Measurements from ENCODE around the gene STRBP. TPM values are rescaled to one million over a fixed set of nuclear protein-coding genes. Genes with fewer than 3 reads are reported as not detected.
A peak's percentile ranks its signal among the peaks of the same experiment; 100 is the strongest.
"Not testable (repeated sequence)": the region's sequence is repeated elsewhere in the genome, so short reads cannot be mapped to it uniquely, and the experiment has no call there.

STRBP gene
- total RNA-seq, 2 donors from 2014 or later: 11.1 to 15.4 TPM

GRCh38 chr9:123278361-123278760 is 10.0 kb upstream of the STRBP start:
- H3K9me3 ChIP-seq (ENCODE audit: control insufficient read depth, low read length, poor library complexity, severe bottlenecking): no peaks in the 10 kb centered on the region
- Mint-ChIP-seq H3K36me3 (ENCODE audit: low read depth) (peaks cover 2% of the 10 kb centered on the region), H3K27ac (no peak overlapping the region), H3K4me1 (no peaks in the 10 kb centered on the region), H3K27me3 (peaks cover 12% of the 10 kb centered on the region), H3K4me3 (no peak overlapping the region)
- no peak for ATAC-seq
- no peak for DNase-seq

DNA sequence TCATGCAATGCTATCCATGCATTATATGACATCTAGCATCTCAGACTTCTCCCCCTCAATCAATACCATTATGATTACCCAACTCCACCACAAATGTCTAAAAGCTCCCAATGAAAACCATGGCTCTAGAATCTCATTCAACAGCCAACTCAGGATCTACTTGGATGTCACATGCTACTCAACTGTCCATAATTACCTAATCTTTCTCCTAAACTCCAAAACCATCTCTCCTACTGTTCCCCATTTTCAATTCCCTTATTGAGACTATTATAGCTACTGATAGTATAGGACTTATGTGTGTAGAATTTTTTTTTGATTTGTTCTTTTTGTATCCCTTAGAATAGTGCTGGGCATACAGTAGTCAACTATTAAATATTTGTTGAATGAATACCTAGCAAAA is 8.2 kb upstream of the STRBP start:
- Mint-ChIP-seq H3K27ac (no peak overlapping the region), H3K27me3 (peaks cover 12% of the 10 kb centered on the region), H3K36me3 (ENCODE audit: low read depth) (peaks cover 2% of the 10 kb centered on the region), H3K4me3 (no peak overlapping the region), H3K4me1 (no peaks in the 10 kb centered on the region)
- DNase-seq (no peak), ATAC-seq (no peak)
- no peaks in the 10 kb centered on the region for H3K9me3 ChIP-seq (ENCODE audit: control insufficient read depth, low read length, poor library complexity, severe bottlenecking)

- not testable (repeated sequence) for DNase-seq; H3K4me3 Mint-ChIP-seq; H3K27ac Mint-ChIP-seq; H3K36me3 Mint-ChIP-seq (ENCODE audit: low read depth); H3K27me3 Mint-ChIP-seq; H3K9me3 ChIP-seq (ENCODE audit: control insufficient read depth, low read length, poor library complexity, severe bottlenecking); ATAC-seq
- H3K4me1 Mint-ChIP-seq: peaks cover 18% of the 10 kb centered on the region
Observed at GRCh38 chr9:123271133-123271532, 2.7 kb upstream of the STRBP start.

DNA sequence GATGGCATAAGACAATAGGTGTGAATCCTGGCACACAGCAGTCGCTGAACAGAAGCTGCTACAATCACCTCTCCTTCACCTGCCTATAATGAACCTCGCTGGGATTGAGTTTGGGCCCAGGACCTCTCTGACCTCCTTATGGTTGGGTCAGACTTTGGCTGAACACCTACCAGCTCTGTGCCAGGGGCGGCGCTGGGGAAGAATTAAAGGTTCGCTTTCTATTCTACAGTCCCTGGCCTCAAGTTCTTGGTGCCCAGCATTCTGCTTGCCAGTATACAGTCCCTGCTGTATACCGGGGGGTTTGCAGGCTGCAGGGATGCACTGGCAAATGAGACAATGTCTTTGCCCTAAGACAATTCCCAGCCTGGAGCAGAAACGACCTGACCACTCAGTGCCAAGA is 895 bp upstream of the STRBP start:
- peaks cover 28% of the 10 kb centered on the region for H3K4me1 Mint-ChIP-seq
- no peaks in the 10 kb centered on the region for H3K9me3 ChIP-seq (ENCODE audit: control insufficient read depth, low read length, poor library complexity, severe bottlenecking)
- no peaks in the 10 kb centered on the region for H3K36me3 Mint-ChIP-seq (ENCODE audit: low read depth)
- H3K27ac Mint-ChIP-seq: peak overlapping the region; percentile 67
- H3K4me3 Mint-ChIP-seq: peak overlapping the region; percentile 81
- H3K27me3 Mint-ChIP-seq: no peaks in the 10 kb centered on the region
- ATAC-seq (no peak), DNase-seq (peak in 1 of 3 donors; percentile 7)

DNA sequence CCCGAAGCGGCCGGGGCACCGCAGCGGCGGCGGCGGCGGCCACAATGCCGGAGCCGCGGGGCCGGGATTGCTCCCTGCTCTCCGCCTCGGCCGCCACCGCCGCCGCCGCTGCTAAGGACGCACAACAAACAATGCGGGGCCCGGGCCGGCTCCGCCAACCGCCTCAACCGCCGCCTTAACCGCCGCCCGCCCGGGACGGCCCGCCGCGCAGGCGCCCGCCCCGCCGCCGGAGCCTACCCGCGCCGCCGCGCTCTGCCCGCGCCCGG is 254 bp downstream of the STRBP start:
- Mint-ChIP-seq H3K27ac (no peak overlapping the region), H3K4me3 (peak overlapping the region; percentile 94), H3K27me3 (no peaks in the 10 kb centered on the region), H3K36me3 (ENCODE audit: low read depth) (no peaks in the 10 kb centered on the region), H3K4me1 (peaks cover 30% of the 10 kb centered on the region)
- no peak for ATAC-seq
- no peak for DNase-seq
- H3K9me3 ChIP-seq (ENCODE audit: control insufficient read depth, low read length, poor library complexity, severe bottlenecking): no peaks in the 10 kb centered on the region

DNA sequence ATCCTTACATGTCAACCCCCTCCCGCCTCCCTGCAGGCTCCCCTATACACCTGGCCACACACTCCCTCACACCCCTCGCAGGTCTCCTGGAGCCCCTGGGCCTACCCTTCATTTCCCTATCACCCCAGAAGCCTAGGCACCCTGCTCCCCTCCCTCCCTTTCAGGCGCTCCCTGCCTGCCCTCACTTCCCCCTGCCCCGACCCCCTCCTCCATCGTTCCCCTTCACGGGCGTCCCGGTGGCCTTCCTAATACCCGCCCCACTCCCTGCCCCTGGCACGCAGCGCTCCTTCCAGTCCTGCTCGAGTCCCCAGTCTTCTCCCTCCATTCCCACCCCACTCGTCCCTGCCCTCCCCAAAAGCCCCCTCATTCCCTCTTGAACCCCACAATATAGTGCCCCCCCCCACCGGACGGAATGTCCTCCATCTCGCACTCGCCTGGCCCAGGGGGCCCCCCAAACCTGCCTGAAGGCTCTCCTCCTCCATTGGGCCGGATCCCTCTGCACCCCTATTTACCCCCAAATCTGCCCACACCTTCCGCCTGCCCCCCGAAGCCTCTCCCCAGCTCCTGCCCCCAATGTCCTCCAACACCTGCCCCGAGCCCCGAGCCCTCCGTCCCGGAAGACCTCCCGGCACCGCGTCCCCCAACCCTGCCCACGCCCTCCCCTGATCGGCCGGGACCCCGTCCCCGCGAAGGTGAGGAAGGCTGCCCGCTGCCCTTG is 746 bp downstream of the STRBP start:
- Mint-ChIP-seq H3K36me3 (ENCODE audit: low read depth) (no peaks in the 10 kb centered on the region), H3K4me3 (peak overlapping the region; percentile 94), H3K27ac (peak overlapping the region; percentile 90), H3K27me3 (no peaks in the 10 kb centered on the region), H3K4me1 (peaks cover 33% of the 10 kb centered on the region)
- peak in 1 of 3 donors; percentile 13 for DNase-seq
- no peak for ATAC-seq
- no peaks in the 10 kb centered on the region for H3K9me3 ChIP-seq (ENCODE audit: control insufficient read depth, low read length, poor library complexity, severe bottlenecking)

- H3K27me3 Mint-ChIP-seq: no peaks in the 10 kb centered on the region
- ATAC-seq (no peak), DNase-seq (no peak)
- H3K36me3 Mint-ChIP-seq (ENCODE audit: low read depth): no peaks in the 10 kb centered on the region
- peaks cover 38% of the 10 kb centered on the region for H3K4me1 Mint-ChIP-seq
- H3K27ac Mint-ChIP-seq: peak overlapping the region; percentile 90
- peak overlapping the region; percentile 94 for H3K4me3 Mint-ChIP-seq
- H3K9me3 ChIP-seq (ENCODE audit: control insufficient read depth, low read length, poor library complexity, severe bottlenecking): no peaks in the 10 kb centered on the region
Observed at GRCh38 chr9:123266655-123267399, 1.6 kb downstream of the STRBP start.

DNA sequence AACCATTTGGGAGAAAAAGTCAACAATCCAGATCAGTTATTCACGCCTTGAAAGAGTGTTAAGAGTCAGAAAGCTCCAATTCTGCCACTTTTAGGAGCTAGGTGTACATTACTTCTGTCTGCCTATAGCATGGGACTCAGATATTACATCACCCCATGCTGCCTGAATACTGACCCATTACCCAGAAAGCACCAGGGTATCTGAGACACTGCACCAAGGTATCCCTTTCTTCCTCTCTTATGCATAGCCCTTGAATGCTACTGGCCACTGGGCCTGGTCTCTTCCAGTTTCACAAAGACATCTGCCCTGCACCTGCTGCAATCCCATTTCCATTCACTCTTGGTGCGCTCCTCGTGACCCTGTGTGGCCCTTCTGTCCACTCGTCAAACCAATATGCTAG is 2.6 kb downstream of the STRBP start:
- ATAC-seq (no peak), DNase-seq (no peak)
- Mint-ChIP-seq H3K4me1 (peaks cover 43% of the 10 kb centered on the region), H3K4me3 (peak overlapping the region; percentile 94), H3K36me3 (ENCODE audit: low read depth) (no peaks in the 10 kb centered on the region), H3K27me3 (no peaks in the 10 kb centered on the region), H3K27ac (peak overlapping the region; percentile 90)
- H3K9me3 ChIP-seq (ENCODE audit: control insufficient read depth, low read length, poor library complexity, severe bottlenecking): no peaks in the 10 kb centered on the region

DNA sequence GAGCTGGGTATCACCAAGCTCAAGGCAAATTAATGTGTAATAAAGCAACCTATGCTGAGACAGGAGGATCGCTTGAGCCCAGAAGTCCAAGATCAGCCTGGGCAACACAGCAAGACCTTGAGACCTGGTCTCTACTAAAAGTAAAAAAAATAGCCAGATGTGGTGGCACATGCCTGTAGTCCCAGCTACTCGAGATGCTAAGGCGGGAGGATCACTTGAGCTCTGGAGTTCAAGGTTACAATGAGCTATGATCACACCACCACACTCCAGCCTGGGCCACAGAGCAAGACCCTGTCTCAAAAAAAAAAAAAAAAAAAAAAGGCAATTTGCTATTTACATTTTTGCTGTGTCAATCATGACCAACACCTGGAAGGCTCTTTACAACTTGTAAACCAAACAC is 5.2 kb downstream of the STRBP start:
- H3K4me1 Mint-ChIP-seq: peaks cover 55% of the 10 kb centered on the region
- no peaks in the 10 kb centered on the region for H3K27me3 Mint-ChIP-seq
- no peak overlapping the region for H3K4me3 Mint-ChIP-seq
- ATAC-seq (no peak), DNase-seq (no peak)
- H3K27ac Mint-ChIP-seq: no peak overlapping the region
- H3K36me3 Mint-ChIP-seq (ENCODE audit: low read depth): peaks cover 2% of the 10 kb centered on the region
- no peaks in the 10 kb centered on the region for H3K9me3 ChIP-seq (ENCODE audit: control insufficient read depth, low read length, poor library complexity, severe bottlenecking)

- no peaks in the 10 kb centered on the region for H3K9me3 ChIP-seq (ENCODE audit: control insufficient read depth, low read length, poor library complexity, severe bottlenecking)
- DNase-seq (no peak), ATAC-seq (no peak)
- H3K4me1 Mint-ChIP-seq: peaks cover 53% of the 10 kb centered on the region
- peaks cover 2% of the 10 kb centered on the region for H3K36me3 Mint-ChIP-seq (ENCODE audit: low read depth)
- no peaks in the 10 kb centered on the region for H3K27me3 Mint-ChIP-seq
- H3K27ac Mint-ChIP-seq: no peak overlapping the region
- H3K4me3 Mint-ChIP-seq: no peak overlapping the region
Observed at GRCh38 chr9:123262338-123262737, 6.0 kb downstream of the STRBP start.

GRCh38 chr9:123261006-123261677 is 7.2 kb downstream of the STRBP start:
- no peak for DNase-seq

DNA sequence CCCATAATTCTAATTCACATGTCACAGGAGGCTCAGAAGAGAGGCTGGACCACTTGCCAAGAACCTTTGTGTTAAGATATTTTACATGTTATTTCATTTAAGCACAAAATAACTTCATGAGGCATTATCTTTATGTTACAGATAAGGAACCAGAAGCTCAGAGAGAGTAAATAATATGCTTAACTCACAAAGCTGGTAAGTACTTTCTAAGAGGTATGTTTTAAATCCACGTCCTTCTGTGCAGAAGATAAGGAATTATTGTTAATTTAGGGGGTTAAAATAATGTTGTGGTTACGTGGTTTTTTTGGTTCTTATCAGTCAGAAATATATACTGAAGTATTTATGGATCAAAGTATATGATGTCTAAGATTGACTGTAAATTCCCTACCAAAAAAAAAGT is 8.0 kb downstream of the STRBP start:
- H3K36me3 Mint-ChIP-seq (ENCODE audit: low read depth): peaks cover 2% of the 10 kb centered on the region
- no peak overlapping the region for H3K27ac Mint-ChIP-seq

More at GRCh38 chr9:123261006-123261677, 7.2 kb downstream of the STRBP start:
- ATAC-seq: no peak
- no peaks in the 10 kb centered on the region for H3K9me3 ChIP-seq (ENCODE audit: control insufficient read depth, low read length, poor library complexity, severe bottlenecking)
- Mint-ChIP-seq H3K4me1 (peaks cover 44% of the 10 kb centered on the region), H3K27ac (peak overlapping the region; percentile 2), H3K27me3 (no peaks in the 10 kb centered on the region), H3K4me3 (no peak overlapping the region), H3K36me3 (ENCODE audit: low read depth) (peaks cover 2% of the 10 kb centered on the region)

DNA sequence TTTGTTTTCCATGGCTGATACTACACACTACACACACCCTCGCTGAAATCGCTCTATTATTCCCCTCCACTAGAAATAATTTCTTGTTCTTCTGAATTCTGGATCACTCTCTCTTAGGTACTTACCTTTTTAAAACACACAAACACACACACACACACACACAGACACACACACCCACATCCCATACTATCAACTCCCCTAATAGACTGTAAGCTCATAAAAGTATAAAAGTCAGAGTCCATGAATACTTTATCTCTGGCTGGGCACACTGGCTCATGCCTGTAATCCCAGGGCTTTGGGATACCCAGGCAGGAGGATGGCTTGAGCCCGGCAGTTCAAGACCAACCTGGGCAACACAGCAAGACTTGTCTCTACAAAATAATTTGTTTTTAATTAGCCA is 11.1 kb downstream of the STRBP start:
- H3K4me3 Mint-ChIP-seq: no peak overlapping the region
- ATAC-seq (no peak), DNase-seq (no peak)
- peaks cover 2% of the 10 kb centered on the region for H3K36me3 Mint-ChIP-seq (ENCODE audit: low read depth)
- H3K4me1 Mint-ChIP-seq: peaks cover 37% of the 10 kb centered on the region
- no peaks in the 10 kb centered on the region for H3K9me3 ChIP-seq (ENCODE audit: control insufficient read depth, low read length, poor library complexity, severe bottlenecking)
- no peaks in the 10 kb centered on the region for H3K27me3 Mint-ChIP-seq
- peak overlapping the region; percentile 5 for H3K27ac Mint-ChIP-seq

More for the DNA sequence above, 8.0 kb downstream of the STRBP start:
- no peaks in the 10 kb centered on the region for H3K9me3 ChIP-seq (ENCODE audit: control insufficient read depth, low read length, poor library complexity, severe bottlenecking)
- Mint-ChIP-seq H3K4me3 (no peak overlapping the region), H3K4me1 (peaks cover 38% of the 10 kb centered on the region), H3K27me3 (no peaks in the 10 kb centered on the region)
- DNase-seq (no peak), ATAC-seq (no peak)

Data from T-helper 17 cell (primary cell).